BJ (cell line): Measurements from ENCODE around the gene NTRK3. TPM values are rescaled to one million over a fixed set of nuclear protein-coding genes. Genes with fewer than 3 reads are reported as not detected.

ENCODE experiments used
- CTCF ChIA-PET: fragments of 350-600 bp; formaldehyde crosslinking; extraction: SDS; loops from one replicate; lab custom pipeline; 2021; ENCODE audit warnings: antibody characterized with exemption, inconsistent platforms; lab: Yijun Ruan, JAX
- POLR2A ChIA-PET: fragments of 300-600 bp; sonication (Branson Sonifier 250); formaldehyde crosslinking; extraction: SDS; loops from one replicate; lab custom pipeline; 2021; ENCODE audit warnings: antibody characterized with exemption; lab: Charles Lee
- DNase-seq: peaks from one replicate; pipeline ENCODE4 v3.0.0-alpha.2; 2011; ENCODE audit warnings: low read depth
- H3K27me3 ChIP-seq: 2 replicates; pipeline ENCODE4 v1.6.0; 2011; ENCODE audit warnings: low read length; ENCODE audit not compliant: control insufficient read depth, insufficient read depth
- H3K36me3 ChIP-seq: 2 replicates; pipeline ENCODE4 v1.5.1; 2011; ENCODE audit warnings: low read length; ENCODE audit not compliant: control insufficient read depth, insufficient read depth
- H3K4me3 ChIP-seq: 2 replicates; pipeline ENCODE4 v1.5.1; 2011; ENCODE audit warnings: low read depth, mild to moderate bottlenecking, control low read depth, low read length
- CTCF ChIP-seq: IDR thresholded peaks from 2 replicates; pipeline ENCODE4 v1.5.1; 2011; ENCODE audit warnings: low read depth, mild to moderate bottlenecking, control low read depth, inconsistent platforms, low read length, moderate library complexity; ENCODE audit not compliant: insufficient read depth
- polyA plus RNA-seq: library from polyadenylated mRNA; depleted of rRNA; stranded (reverse); fragments of >200 nt; gene quantifications from 2 replicates; pipeline ENCODE4 v1.2.3, GENCODE V29; 2011

Gene NTRK3
- polyA plus RNA-seq, 1 experiment = 0.12 TPM

- no peak for DNase-seq
- TF ChIP-seq CTCF = no peak
- Histone ChIP-seq H3K27me3 (no peaks in the 10 kb centered on the region), H3K4me3 (no peak overlapping the region), H3K36me3 (no peaks in the 10 kb centered on the region)
- POLR2A ChIA-PET = no interaction called here
- CTCF ChIA-PET = interaction anchor here (1.4 kb wide), 1 partner anchor 55 kb away, joined by 4 read pairs; no protein-coding TSS in a partner anchor
These were observed 43.5 kb upstream of the NTRK3 start for GRCh38 chr15:88300089-88300488.

GRCh38 chr15:88299497-88299896, 43.0 kb upstream of the NTRK3 start:
- Histone ChIP-seq H3K36me3 (no peaks in the 10 kb centered on the region), H3K27me3 (no peaks in the 10 kb centered on the region), H3K4me3 (no peak overlapping the region)
- ChIA-PET POLR2A (no interaction called here), CTCF (interaction anchor here (0.6 to 1.4 kb wide), 2 partner anchors 54 to 614 kb away, joined by 3 to 4 read pairs; no protein-coding TSS in a partner anchor)
- DNase-seq = no peak
- TF ChIP-seq CTCF = no peak

- ChIA-PET CTCF (interaction anchor here (2.1 kb wide), 1 partner anchor 15 kb away, joined by 11 read pairs; no protein-coding TSS in a partner anchor), POLR2A (no interaction called here)
- TF ChIP-seq CTCF = no peak
- no peak for DNase-seq
- H3K36me3 ChIP-seq = no peaks in the 10 kb centered on the region
- H3K27me3 ChIP-seq = no peaks in the 10 kb centered on the region
- no peak overlapping the region for H3K4me3 ChIP-seq
These were observed 32.1 kb upstream of the NTRK3 start for GRCh38 chr15:88288661-88289060.

GRCh38 chr15:88288206-88288605, 31.7 kb upstream of the NTRK3 start:
- DNase-seq = no peak
- no peak for TF ChIP-seq CTCF
- ChIA-PET CTCF (interaction anchor here (1.6 to 2.1 kb wide), 3 partner anchors 14 to 162 kb away, joined by 5 to 11 read pairs (median 6); no protein-coding TSS in a partner anchor), POLR2A (no interaction called here)
- no peaks in the 10 kb centered on the region for H3K27me3 ChIP-seq
- no peaks in the 10 kb centered on the region for H3K36me3 ChIP-seq
- H3K4me3 ChIP-seq = no peak overlapping the region

DNA sequence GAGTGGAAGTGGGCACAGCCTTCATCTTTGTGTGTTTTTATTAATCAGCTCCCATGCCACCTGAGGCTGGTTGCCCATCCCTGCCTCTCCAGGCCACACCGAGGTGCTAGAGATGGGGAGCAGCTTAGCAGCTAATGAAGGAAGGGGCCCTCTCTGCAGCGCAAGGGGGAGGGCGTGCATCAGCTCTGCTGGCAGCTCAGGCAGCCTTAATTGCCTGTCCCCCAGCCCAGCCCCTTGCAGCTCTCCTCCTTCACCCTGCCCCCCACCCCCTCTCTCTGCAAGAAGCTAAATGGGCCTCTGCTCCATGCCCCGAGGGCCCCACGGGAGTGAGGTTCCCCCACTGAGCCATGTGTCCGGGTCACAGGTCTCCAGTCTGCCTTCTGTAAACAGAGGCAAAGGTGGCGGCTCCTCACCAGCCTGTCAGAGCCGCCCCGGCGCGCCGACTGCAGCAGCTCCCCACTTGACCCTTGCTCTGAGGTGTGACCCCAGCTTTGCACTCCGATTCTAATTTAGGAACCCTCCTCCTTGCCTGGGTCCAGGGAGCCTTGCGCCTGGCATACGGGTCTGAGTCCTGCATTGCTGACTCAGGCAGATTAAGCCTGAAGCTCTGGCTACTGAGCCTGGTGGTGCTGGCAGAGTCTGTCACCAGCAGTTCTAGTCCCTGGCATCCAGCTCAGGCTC, 27.9 kb upstream of the NTRK3 start:
- DNase-seq = no peak
- Histone ChIP-seq H3K36me3 (no peaks in the 10 kb centered on the region), H3K4me3 (no peak overlapping the region), H3K27me3 (0 out of 2 replicates have a peak, but pooled peaks cover 2% of the 10 kb centered on the region)
- POLR2A ChIA-PET = no interaction called here
- CTCF ChIA-PET = interaction anchor here (1.2 to 3.8 kb wide), 2 partner anchors 11 to 25 kb away, joined by 4 to 26 read pairs; no protein-coding TSS in a partner anchor
- no peak for TF ChIP-seq CTCF
